WTC11 (cell line): ENCODE results near the gene ELMO1. TPM values are rescaled to one million over a fixed set of nuclear protein-coding genes. Genes with fewer than 3 reads are reported as not detected.

ENCODE experiments used
- ATAC-seq: fragments of 200-7000 bp; cut with Tn5 transposase; 2 replicates; pipeline ENCODE4 v1.10.0; 2021; ENCODE audit warnings: mild to moderate bottlenecking, moderate library complexity
- CTCF ChIA-PET: fragments of 300-600 bp; sonication (Branson Sonifier 250); formaldehyde crosslinking; loops from one replicate; lab custom pipeline; 2021; ENCODE audit warnings: antibody characterized with exemption; lab: Charles Lee
- POLR2A ChIA-PET: fragments of 350-600 bp; sonication (Branson Sonifier 250); formaldehyde crosslinking; loops from one replicate; lab custom pipeline; 2021; ENCODE audit warnings: antibody characterized with exemption; lab: Charles Lee
- DNase-seq: peaks from one replicate; pipeline ENCODE4 v3.0.0; 2021; ENCODE audit warnings: low spot score
- H3K27ac Mint-ChIP-seq: 2 replicates; pipeline ENCODE4 v1.8.0; 2021; ENCODE audit warnings: mixed read lengths
- H3K27me3 Mint-ChIP-seq: 2 replicates; pipeline ENCODE4 v1.8.0; 2021; ENCODE audit warnings: low read depth, mild to moderate bottlenecking, moderate library complexity, mixed read lengths
- H3K36me3 Mint-ChIP-seq: 2 replicates; pipeline ENCODE4 v1.8.0; 2021; ENCODE audit warnings: mixed read lengths
- H3K4me1 Mint-ChIP-seq: 2 replicates; pipeline ENCODE4 v1.8.0; 2022; ENCODE audit warnings: mixed read lengths
- H3K4me3 Mint-ChIP-seq: 2 replicates; pipeline ENCODE4 v1.8.0; 2021; ENCODE audit warnings: mild to moderate bottlenecking, moderate library complexity, mixed read lengths
- H3K9me3 Mint-ChIP-seq: 2 replicates; pipeline ENCODE4 v1.8.0; 2021; ENCODE audit warnings: mixed read lengths
- ARID4B ChIP-seq: sonication (generic); formaldehyde crosslinking; IDR thresholded peaks from 2 replicates; pipeline ENCODE4 v1.8.0; 2023; ENCODE audit warnings: missing genetic modification reagents, mild to moderate bottlenecking, borderline replicate concordance
- ATF1 ChIP-seq: sonication (generic); formaldehyde crosslinking; IDR thresholded peaks from 2 replicates; pipeline ENCODE4 v1.8.1; 2023; ENCODE audit warnings: mild to moderate bottlenecking, moderate library complexity, missing genetic modification reagents
- ELF4 ChIP-seq: sonication (generic); formaldehyde crosslinking; IDR thresholded peaks from 2 replicates; pipeline ENCODE4 v1.8.1; 2022; ENCODE audit warnings: low read depth, mild to moderate bottlenecking, moderate library complexity, missing genetic modification reagents
- FOXP4 ChIP-seq: sonication (generic); formaldehyde crosslinking; IDR thresholded peaks from 2 replicates; pipeline ENCODE4 v1.8.0; 2022; ENCODE audit warnings: mild to moderate bottlenecking, missing genetic modification reagents
- GABPB1 ChIP-seq: sonication (generic); formaldehyde crosslinking; IDR thresholded peaks from 2 replicates; pipeline ENCODE4 v1.8.1; 2023; ENCODE audit warnings: mild to moderate bottlenecking, missing genetic modification reagents
- GRHL2 ChIP-seq: fragments of 250-450 bp; sonication (Bioruptor Pico); IDR thresholded peaks from 2 replicates; pipeline ENCODE4 v1.8.0; 2022; ENCODE audit warnings: mild to moderate bottlenecking, moderate library complexity; ENCODE audit not compliant: insufficient replicate concordance, severe bottlenecking
- GTF2I ChIP-seq: fragments of 250-450 bp; sonication (Bioruptor Pico); conservative IDR thresholded peaks from 2 replicates; pipeline ENCODE4 v1.4.0; 2021; ENCODE audit warnings: mild to moderate bottlenecking
- NFATC4 ChIP-seq: fragments of 250-450 bp; sonication (Bioruptor Pico); IDR thresholded peaks from 2 replicates; pipeline ENCODE4 v1.9.0; 2021; ENCODE audit warnings: mild to moderate bottlenecking
- SOX15 ChIP-seq: fragments of 250-450 bp; sonication (Bioruptor Pico); IDR thresholded peaks from 2 replicates; pipeline ENCODE4 v1.9.0; 2021; ENCODE audit warnings: mild to moderate bottlenecking
- SP1 ChIP-seq: sonication (generic); formaldehyde crosslinking; conservative IDR thresholded peaks from 2 replicates; pipeline ENCODE4 v1.8.1; 2022; ENCODE audit warnings: missing genetic modification reagents
- STAT6 ChIP-seq: sonication (generic); formaldehyde crosslinking; conservative IDR thresholded peaks from 2 replicates; pipeline ENCODE4 v1.8.1; 2023; ENCODE audit warnings: mild to moderate bottlenecking, low read depth, missing genetic modification reagents, moderate library complexity
- TEAD1 ChIP-seq: sonication (generic); formaldehyde crosslinking; IDR thresholded peaks from 2 replicates; pipeline ENCODE4 v1.8.0; 2022; ENCODE audit warnings: mild to moderate bottlenecking, missing genetic modification reagents
- ZBTB43 ChIP-seq: sonication (generic); formaldehyde crosslinking; IDR thresholded peaks from 2 replicates; pipeline ENCODE4 v1.8.1; 2023; ENCODE audit warnings: mild to moderate bottlenecking, missing genetic modification reagents
- ZNF317 ChIP-seq: sonication (generic); formaldehyde crosslinking; IDR thresholded peaks from 2 replicates; pipeline ENCODE4 v1.8.1; 2023; ENCODE audit warnings: low read depth, mild to moderate bottlenecking, moderate library complexity, missing genetic modification reagents, borderline replicate concordance
- ZNF425 ChIP-seq: fragments of 250-450 bp; sonication (Bioruptor Pico); conservative IDR thresholded peaks from 2 replicates; pipeline ENCODE4 v1.9.0; 2021; ENCODE audit warnings: mild to moderate bottlenecking
- total RNA-seq: library from RNA; stranded (reverse); gene quantifications from 3 replicates; pipeline ENCODE4 v1.2.3, GENCODE V29; 2021

Gene ELMO1
- total RNA-seq, 1 experiment from 2014 or later: 19.4 TPM

- ChIA-PET POLR2A (interaction anchor here (0.5 kb wide), 1 partner anchor 189 kb away, joined by 3 read pairs; no protein-coding TSS in a partner anchor), CTCF (interaction anchor here (1.1 kb wide), 1 partner anchor 282 kb away, joined by 3 read pairs; no protein-coding TSS in a partner anchor)
- no peak for TF ChIP-seq SP1 (CRISPR knock-in tag)
- TF ChIP-seq ELF4 (CRISPR knock-in tag): no peak
- no peak for TF ChIP-seq TEAD1 (CRISPR knock-in tag)
- no peak for TF ChIP-seq STAT6 (CRISPR knock-in tag)
- no peak for TF ChIP-seq ATF1 (CRISPR knock-in tag)
- no peak for TF ChIP-seq FOXP4 (CRISPR knock-in tag)
- TF ChIP-seq GRHL2 (CRISPR knock-in tag): no peak
- TF ChIP-seq ARID4B (CRISPR knock-in tag): no peak
- no peak overlapping the region for H3K27ac Mint-ChIP-seq
- peaks cover 13% of the 10 kb centered on the region for H3K9me3 Mint-ChIP-seq
- H3K4me3 Mint-ChIP-seq: no peak overlapping the region
- H3K27me3 Mint-ChIP-seq: no peaks in the 10 kb centered on the region
- DNase-seq: no peak
- peaks cover 3% of the 10 kb centered on the region; the same call in 1 of the 2 replicates for H3K36me3 Mint-ChIP-seq
- no peak for ATAC-seq
- H3K4me1 Mint-ChIP-seq: no peaks in the 10 kb centered on the region
Measured at GRCh38 chr7:36916619-36917018, 532.0 kb downstream of the ELMO1 start.

- peaks cover 8% of the 10 kb centered on the region for H3K9me3 Mint-ChIP-seq
- H3K4me3 Mint-ChIP-seq: no peak overlapping the region
- DNase-seq: no peak
- ATAC-seq: no peak
- CTCF ChIA-PET: interaction anchor here (1.1 kb wide), 1 partner anchor 282 kb away, joined by 3 read pairs; no protein-coding TSS in a partner anchor
- H3K27me3 Mint-ChIP-seq: no peaks in the 10 kb centered on the region
- H3K4me1 Mint-ChIP-seq: no peaks in the 10 kb centered on the region
- no peak for TF ChIP-seq SOX15 (CRISPR knock-in tag)
- no peak for TF ChIP-seq NFATC4 (CRISPR knock-in tag)
- TF ChIP-seq ZBTB43 (CRISPR knock-in tag): no peak
- no peak for TF ChIP-seq GTF2I
- TF ChIP-seq ZNF317: no peak
- TF ChIP-seq ZNF425 (CRISPR knock-in tag): no peak
- no peak for TF ChIP-seq GABPB1
- POLR2A ChIA-PET: interaction anchor here (0.5 kb wide), 1 partner anchor 189 kb away, joined by 3 read pairs; no protein-coding TSS in a partner anchor
- H3K36me3 Mint-ChIP-seq: peaks cover 1% of the 10 kb centered on the region; the same call in 1 of the 2 replicates
- no peak overlapping the region for H3K27ac Mint-ChIP-seq
Measured at GRCh38 chr7:36916116-36916515, 532.5 kb downstream of the ELMO1 start.
